NB4 (cell line): ENCODE measurements around the gene NEK7.
A peak's percentile ranks its signal among the peaks of the same experiment; 100 is the strongest.

ENCODE experiments used
- DNase-seq: peaks from one replicate; pipeline ENCODE4 v3.0.0; 2010; ENCODE audit warnings: low read depth
- H3K4me3 ChIP-seq: one replicate; pipeline ENCODE4 v1.5.1; 2011; ENCODE audit warnings: mild to moderate bottlenecking, low read depth, low read length, moderate library complexity
- CTCF ChIP-seq: IDR thresholded peaks from one replicate; pipeline ENCODE4 v1.5.1; 2012; ENCODE audit warnings: low read depth, low read length
- MAX ChIP-seq: IDR thresholded peaks from 2 replicates; pipeline ENCODE4 v1.6.1; 2011; ENCODE audit warnings: low read depth, low read length
- MYC ChIP-seq: IDR thresholded peaks from 2 replicates; pipeline ENCODE4 v1.6.1; 2011; ENCODE audit warnings: low read depth, low read length
- POLR2A ChIP-seq: IDR thresholded peaks from 2 replicates; pipeline ENCODE4 v1.6.1; 2011; ENCODE audit warnings: mild to moderate bottlenecking; ENCODE audit not compliant: insufficient read length; ENCODE audit errors: extremely low read depth

NEK7 gene

GRCh38 chr1:198165927-198166647, 9.3 kb downstream of the NEK7 start:
- no peak for DNase-seq
- TF ChIP-seq POLR2A, result no peak
- TF ChIP-seq MAX, result no peak
- no peak for TF ChIP-seq MYC
- no peak for TF ChIP-seq CTCF
- no peak overlapping the region for H3K4me3 ChIP-seq

GRCh38 chr1:198166900-198167299, 10.1 kb downstream of the NEK7 start:
- DNase-seq, result no peak
- no peak overlapping the region for H3K4me3 ChIP-seq
- TF ChIP-seq MAX, result no peak
- TF ChIP-seq CTCF, result no peak
- TF ChIP-seq POLR2A, result no peak
- TF ChIP-seq MYC, result no peak

- no peak overlapping the region for H3K4me3 ChIP-seq
- peak; percentile 9 for DNase-seq
- TF ChIP-seq CTCF (no peak), POLR2A (no peak), MYC (no peak), MAX (no peak)
Measured at GRCh38 chr1:198167436-198167934, 10.7 kb downstream of the NEK7 start.

- H3K4me3 ChIP-seq, result no peak overlapping the region
- no peak for DNase-seq
- TF ChIP-seq CTCF (no peak), MAX (no peak), POLR2A (no peak), MYC (no peak)
Measured at GRCh38 chr1:198168227-198168626, 11.4 kb downstream of the NEK7 start.

- DNase-seq, result no peak
- TF ChIP-seq POLR2A (no peak), MYC (no peak), MAX (no peak), CTCF (no peak)
- H3K4me3 ChIP-seq, result no peak overlapping the region
Measured at GRCh38 chr1:198169672-198170071, 12.9 kb downstream of the NEK7 start.
